LNCAP (cell line): ENCODE measurements around the gene SMARCA5.

Experiments
- TF ChIP-seq, protein P1 (sequence below): fragments of 450-650 bp; IDR thresholded peaks from 2 replicates; pipeline ENCODE4 v1.5.1; 2017; ENCODE audit warnings: mild to moderate bottlenecking

Gene SMARCA5

DNA sequence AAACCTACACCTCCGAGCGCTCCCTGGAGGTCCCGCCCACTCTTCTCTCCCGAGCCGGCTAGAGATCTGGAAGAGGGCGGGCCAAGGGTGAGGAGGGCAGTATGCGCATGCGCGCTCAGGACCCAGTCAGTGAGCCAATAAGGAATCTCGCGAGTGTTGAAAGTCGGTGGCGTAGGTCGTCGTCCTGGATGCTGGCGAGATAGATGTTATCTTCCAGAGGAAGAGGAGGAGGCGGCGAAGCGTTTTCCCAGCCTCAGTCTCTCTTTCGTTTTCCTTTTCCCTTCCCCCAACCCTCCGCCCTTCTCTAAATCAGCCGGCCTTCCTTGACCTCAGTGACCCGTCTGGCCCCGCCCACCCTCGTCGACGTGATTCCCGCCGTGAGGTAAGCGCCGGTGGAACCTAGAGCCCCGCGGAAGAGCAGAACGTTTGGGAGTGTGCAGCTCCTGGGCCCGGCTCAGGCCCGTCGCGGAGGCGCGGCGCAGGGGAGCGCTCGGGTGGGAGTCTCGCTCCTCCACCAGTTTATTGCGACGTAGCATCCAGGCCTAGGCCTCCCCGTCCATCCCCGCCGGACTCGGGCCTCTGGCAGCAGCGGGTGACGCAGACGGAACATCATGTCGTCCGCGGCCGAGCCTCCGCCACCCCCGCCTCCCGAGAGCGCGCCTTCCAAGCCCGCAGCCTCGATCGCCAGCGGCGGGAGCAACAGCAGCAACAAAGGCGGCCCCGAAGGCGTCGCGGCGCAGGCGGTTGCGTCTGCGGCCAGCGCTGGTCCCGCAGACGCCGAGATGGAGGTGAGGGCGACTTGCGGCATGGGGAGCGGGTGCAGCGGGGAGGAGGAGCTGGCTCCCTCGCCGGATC lies at the start of gene SMARCA5:
Gene SMARCA5 (plus strand): TSS at position 389 of the 855 bp plus-strand sequence. CDS start 223 bp downstream, at position 612.
- TF ChIP-seq, protein P1, sequence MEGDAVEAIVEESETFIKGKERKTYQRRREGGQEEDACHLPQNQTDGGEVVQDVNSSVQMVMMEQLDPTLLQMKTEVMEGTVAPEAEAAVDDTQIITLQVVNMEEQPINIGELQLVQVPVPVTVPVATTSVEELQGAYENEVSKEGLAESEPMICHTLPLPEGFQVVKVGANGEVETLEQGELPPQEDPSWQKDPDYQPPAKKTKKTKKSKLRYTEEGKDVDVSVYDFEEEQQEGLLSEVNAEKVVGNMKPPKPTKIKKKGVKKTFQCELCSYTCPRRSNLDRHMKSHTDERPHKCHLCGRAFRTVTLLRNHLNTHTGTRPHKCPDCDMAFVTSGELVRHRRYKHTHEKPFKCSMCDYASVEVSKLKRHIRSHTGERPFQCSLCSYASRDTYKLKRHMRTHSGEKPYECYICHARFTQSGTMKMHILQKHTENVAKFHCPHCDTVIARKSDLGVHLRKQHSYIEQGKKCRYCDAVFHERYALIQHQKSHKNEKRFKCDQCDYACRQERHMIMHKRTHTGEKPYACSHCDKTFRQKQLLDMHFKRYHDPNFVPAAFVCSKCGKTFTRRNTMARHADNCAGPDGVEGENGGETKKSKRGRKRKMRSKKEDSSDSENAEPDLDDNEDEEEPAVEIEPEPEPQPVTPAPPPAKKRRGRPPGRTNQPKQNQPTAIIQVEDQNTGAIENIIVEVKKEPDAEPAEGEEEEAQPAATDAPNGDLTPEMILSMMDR, result no peak

- TF ChIP-seq, protein P1, result no peak
Measured at GRCh38 chr4:143473334-143474126, 40.0 kb upstream of the SMARCA5 start.

DNA sequence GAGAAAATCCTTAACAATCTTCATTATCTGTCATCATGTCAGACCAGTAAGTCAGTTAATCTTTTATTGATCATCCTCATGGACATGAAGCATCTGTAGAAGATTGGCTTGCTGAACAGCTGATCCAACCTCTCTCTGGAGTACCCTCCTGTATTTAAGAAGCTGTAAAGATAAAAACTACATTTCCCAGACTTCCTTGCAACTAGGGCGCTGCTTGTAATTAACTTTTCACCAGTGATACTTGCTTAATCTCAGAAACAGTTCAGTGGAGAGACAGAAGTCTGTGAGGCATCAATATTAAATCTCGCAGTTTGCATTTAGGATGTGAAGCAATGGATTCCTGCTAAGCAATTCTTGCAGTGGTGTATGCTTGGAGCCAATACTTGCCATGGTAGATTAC lies 36.0 kb upstream of the SMARCA5 start:
- TF ChIP-seq, protein P1, result no peak

DNA sequence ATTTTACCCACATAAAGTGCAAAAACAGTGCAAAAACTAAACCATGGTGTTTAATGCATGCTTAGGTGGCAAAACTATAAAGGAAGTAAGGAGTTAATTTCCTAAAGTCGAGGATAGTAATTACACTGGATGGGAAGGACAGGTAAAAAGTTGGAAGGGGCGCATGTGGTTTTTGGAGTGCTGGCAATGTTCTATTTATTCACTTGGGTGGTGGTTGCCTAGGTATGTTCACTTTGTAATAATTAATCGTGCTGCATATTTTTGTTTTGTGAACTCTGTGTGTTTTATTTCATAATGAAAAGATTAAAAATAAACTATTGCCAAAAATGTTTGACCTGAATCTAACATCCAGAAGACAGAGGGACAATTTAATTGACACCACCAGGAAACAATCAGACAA lies 32.1 kb upstream of the SMARCA5 start:
- TF ChIP-seq, protein P1, result no peak

GRCh38 chr4:143482840-143483239 lies 30.7 kb upstream of the SMARCA5 start:
- TF ChIP-seq, protein P1, result peak; percentile 53

GRCh38 chr4:143486314-143486713 lies 27.2 kb upstream of the SMARCA5 start:
- TF ChIP-seq, protein P1, result no peak

GRCh38 chr4:143488687-143489086 lies 24.8 kb upstream of the SMARCA5 start:
- TF ChIP-seq, protein P1, result no peak
